ENCODE results near the gene LRP6.
A peak's percentile ranks its signal among the peaks of the same experiment; 100 is the strongest.

Gene LRP6

DNA sequence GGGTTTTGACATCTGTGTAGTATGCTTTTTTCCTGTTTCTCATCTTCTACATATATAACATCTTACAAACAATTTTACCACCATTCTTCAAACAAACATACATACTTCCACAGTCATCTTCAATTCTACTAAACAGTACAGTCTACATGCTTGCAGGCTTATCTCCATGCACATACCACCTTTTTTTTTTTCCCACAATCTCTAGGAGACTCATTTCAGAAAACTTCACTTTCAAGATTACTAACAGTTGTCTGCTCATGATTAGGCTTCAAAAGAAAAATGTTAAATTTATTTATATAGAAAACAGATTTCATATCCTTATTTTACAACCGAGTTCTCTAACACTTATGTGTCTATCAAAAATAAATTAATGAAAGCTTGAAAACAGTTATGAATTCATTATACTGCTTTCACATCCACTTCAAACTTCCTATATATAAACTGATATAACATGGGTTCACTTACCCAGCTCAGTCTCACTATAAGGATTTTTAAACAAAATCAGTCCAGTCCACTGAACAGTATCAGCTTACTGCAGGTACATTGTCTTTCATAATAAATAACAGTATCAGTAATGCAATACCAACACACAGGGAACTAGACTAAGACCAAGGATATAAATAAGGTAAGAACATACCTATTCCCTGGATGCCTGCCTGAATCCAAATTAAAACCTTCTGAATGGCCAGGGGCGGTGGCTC is 42.5 kb downstream of the LRP6 start:
- TF ChIP-seq, protein P1, sequence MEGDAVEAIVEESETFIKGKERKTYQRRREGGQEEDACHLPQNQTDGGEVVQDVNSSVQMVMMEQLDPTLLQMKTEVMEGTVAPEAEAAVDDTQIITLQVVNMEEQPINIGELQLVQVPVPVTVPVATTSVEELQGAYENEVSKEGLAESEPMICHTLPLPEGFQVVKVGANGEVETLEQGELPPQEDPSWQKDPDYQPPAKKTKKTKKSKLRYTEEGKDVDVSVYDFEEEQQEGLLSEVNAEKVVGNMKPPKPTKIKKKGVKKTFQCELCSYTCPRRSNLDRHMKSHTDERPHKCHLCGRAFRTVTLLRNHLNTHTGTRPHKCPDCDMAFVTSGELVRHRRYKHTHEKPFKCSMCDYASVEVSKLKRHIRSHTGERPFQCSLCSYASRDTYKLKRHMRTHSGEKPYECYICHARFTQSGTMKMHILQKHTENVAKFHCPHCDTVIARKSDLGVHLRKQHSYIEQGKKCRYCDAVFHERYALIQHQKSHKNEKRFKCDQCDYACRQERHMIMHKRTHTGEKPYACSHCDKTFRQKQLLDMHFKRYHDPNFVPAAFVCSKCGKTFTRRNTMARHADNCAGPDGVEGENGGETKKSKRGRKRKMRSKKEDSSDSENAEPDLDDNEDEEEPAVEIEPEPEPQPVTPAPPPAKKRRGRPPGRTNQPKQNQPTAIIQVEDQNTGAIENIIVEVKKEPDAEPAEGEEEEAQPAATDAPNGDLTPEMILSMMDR (conservative IDR thresholded peaks at IDR 0.05; ENCODE audit: low read depth): no peak
- POLR2A ChIA-PET (ENCODE audit: low non-redundant PET): no interaction called here
- DNase-seq (ENCODE audit: low spot score): no peak
- H3K27ac ChIP-seq: no peak overlapping the region
- CTCF ChIA-PET: interaction anchor here (1.0 kb wide), 1 partner anchor 15 kb away, joined by 4 read pairs; no protein-coding TSS in a partner anchor

DNA sequence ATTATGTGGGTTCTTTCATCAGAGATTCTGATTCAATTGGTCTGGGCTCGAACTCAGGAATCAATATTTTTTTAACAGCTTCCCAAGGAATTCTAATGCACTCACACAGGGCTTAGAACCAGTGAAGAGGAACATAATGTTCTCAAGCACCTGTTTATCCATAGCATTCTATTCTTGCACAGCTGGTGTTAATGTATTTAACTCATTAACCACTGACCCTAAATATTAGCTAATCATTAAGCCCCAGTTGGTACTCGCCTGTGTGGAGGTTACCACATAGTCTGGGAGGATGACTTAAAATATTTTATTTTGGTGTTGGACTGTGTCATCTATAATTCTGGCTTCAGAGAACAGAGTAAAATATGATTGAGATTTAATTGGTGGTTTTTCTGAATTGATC is 45.3 kb downstream of the LRP6 start:
- no peak for DNase-seq (ENCODE audit: low spot score)
- POLR2A ChIA-PET (ENCODE audit: low non-redundant PET): no interaction called here
- no peak overlapping the region for H3K27ac ChIP-seq
- CTCF ChIA-PET: no interaction called here
- TF ChIP-seq, protein P1 (conservative IDR thresholded peaks at IDR 0.05; ENCODE audit: low read depth): no peak

DNA sequence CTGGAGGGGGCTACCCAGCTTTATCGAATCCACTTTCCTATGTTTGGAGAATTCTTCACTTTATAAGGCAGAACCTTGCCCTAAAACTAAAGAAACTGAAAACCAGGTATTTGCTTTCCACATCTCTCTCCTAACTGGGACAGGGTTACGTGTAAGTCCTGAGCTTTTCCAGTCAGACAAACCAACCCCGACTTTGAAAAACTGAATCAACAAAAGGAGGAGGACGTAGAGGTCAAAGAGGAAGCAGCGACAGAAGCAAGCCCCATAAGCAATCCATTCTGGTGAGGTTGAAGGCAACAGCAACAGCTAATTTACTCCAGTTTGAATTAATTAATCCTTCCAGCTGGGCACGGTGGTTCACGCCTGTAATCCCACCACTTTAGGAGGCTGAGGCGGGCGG is 47.2 kb downstream of the LRP6 start:
- TF ChIP-seq, protein P1 (conservative IDR thresholded peaks at IDR 0.05; ENCODE audit: low read depth): no peak
- ChIA-PET POLR2A (ENCODE audit: low non-redundant PET) (no interaction called here), CTCF (interaction anchor here (0.6 to 0.7 kb wide), 2 partner anchors 27 to 115 kb away, joined by 3 to 5 read pairs; no protein-coding TSS in a partner anchor)
- DNase-seq (ENCODE audit: low spot score): no peak
- no peak overlapping the region for H3K27ac ChIP-seq

DNA sequence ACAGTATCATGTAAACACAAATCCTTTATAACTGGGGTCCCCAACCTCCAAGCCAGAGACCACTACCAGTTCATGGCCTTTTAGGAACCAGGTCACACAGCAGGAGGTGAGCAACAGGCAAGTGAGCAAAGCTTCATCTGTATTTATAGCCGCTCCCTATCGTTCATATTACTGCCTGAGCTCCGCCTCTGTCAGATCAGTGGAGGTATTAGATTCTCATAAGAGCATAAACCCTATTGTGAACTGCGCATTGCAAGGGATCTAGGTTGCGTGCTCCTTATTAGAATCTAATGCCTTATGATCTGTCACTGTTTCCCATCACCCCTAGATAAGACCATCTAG is 49.9 kb downstream of the LRP6 start:
- CTCF ChIA-PET: no interaction called here
- H3K27ac ChIP-seq: no peak overlapping the region
- POLR2A ChIA-PET (ENCODE audit: low non-redundant PET): no interaction called here
- TF ChIP-seq, protein P1 (conservative IDR thresholded peaks at IDR 0.05; ENCODE audit: low read depth): no peak
- DNase-seq (ENCODE audit: low spot score): no peak

DNA sequence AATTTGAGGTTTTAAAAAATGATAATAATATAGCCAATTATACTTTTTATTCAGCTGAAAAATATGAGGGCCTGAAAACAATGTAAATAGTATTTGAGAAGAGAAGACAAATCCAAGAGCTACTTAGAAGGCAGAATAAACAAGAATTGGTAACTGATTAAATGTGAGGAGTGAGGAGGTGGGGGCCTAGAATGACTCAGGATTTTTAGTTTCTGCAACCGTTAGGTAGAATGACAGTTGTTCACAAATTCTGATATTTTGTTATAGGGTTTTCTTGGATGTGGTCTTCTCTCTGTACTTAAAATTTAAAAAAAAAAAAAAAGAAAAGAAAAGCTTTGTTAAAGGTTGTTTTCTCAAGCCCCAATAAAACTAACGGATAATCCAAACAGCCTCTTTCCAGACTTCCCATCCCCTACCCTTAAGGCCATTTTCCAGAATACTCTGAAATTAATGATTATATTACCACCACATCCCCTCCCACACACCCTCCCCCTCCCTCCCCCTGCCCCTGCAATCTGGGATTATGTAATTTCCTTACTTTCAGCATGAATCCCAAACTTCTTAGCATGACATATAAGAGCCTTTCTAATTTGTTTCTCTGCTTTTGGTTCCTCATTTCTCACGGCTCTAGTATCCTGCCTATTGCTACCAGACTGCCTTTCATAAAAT is 50.4 kb downstream of the LRP6 start:
- ChIA-PET CTCF (interaction anchor here (1.0 kb wide), 1 partner anchor 9 kb away, joined by 3 read pairs; no protein-coding TSS in a partner anchor), POLR2A (ENCODE audit: low non-redundant PET) (no interaction called here)
- H3K27ac ChIP-seq: no peak overlapping the region
- TF ChIP-seq, protein P1 (conservative IDR thresholded peaks at IDR 0.05; ENCODE audit: low read depth): no peak
- no peak for DNase-seq (ENCODE audit: low spot score)

DNA sequence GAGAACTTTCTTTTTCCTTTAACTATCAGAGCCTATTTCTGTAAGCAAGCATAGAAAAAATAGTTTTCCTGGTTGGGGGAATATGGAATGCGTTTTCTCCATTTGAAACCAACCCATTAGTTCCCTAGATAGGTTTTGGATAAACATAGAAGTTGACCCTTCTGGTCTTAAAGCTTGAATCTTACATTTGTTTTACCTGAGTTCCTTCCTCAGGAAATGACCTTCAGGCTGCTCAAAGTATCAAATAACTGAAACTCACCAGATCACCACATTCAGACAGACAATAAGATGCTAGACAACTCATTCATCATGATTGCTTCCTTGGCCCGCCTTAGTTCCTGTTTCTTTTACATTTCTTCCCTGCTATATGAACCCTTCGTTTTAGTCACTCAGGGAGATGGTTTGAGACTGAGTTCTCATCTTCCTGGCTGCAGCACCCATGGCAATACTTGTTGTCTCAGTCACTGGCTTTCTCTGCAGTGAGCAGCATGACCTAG is 52.2 kb downstream of the LRP6 start:
- CTCF ChIA-PET: no interaction called here
- TF ChIP-seq, protein P1 (conservative IDR thresholded peaks at IDR 0.05; ENCODE audit: low read depth): no peak
- POLR2A ChIA-PET (ENCODE audit: low non-redundant PET): no interaction called here
- H3K27ac ChIP-seq: no peak overlapping the region
- DNase-seq (ENCODE audit: low spot score): peak; percentile 5

Measured in RWPE1 (cell line).